NCI-H1436 (cell line): Measurements from ENCODE around the gene FGF11.

Experiments used
- DNase-seq: peaks from one replicate; lab custom pipeline; 2025; lab: John Stamatoyannopoulos, UW

Gene FGF11

GRCh38 chr17:7408252-7408727 is 31.0 kb upstream of the FGF11 start:
- no peak for DNase-seq

GRCh38 chr17:7408863-7409262 is 30.4 kb upstream of the FGF11 start:
- DNase-seq = no peak

GRCh38 chr17:7409716-7410115 is 29.6 kb upstream of the FGF11 start:
- no peak for DNase-seq

GRCh38 chr17:7410634-7411426 is 28.5 kb upstream of the FGF11 start:
- DNase-seq = no peak

GRCh38 chr17:7411427-7411750 is 27.9 kb upstream of the FGF11 start:
- DNase-seq = no peak

GRCh38 chr17:7413346-7413985 is 25.8 kb upstream of the FGF11 start:
- no peak for DNase-seq

GRCh38 chr17:7414837-7415236 is 24.5 kb upstream of the FGF11 start:
- DNase-seq = no peak

- no peak for DNase-seq
Measured at GRCh38 chr17:7415784-7416183, 23.5 kb upstream of the FGF11 start.

GRCh38 chr17:7416323-7416722 is 23.0 kb upstream of the FGF11 start:
- no peak for DNase-seq

GRCh38 chr17:7417056-7417655 is 22.2 kb upstream of the FGF11 start:
- DNase-seq = no peak

- DNase-seq = no peak
Measured at GRCh38 chr17:7418472-7419152, 20.7 kb upstream of the FGF11 start.

GRCh38 chr17:7419819-7420610 is 19.3 kb upstream of the FGF11 start, which contains the start of gene SPEM1:
SPEM1 (plus strand) TSS chr17:7420324; CDS start chr17:7420385, 61 bp downstream.
- DNase-seq = no peak

GRCh38 chr17:7421186-7421585 is 18.1 kb upstream of the FGF11 start:
- DNase-seq = no peak

- no peak for DNase-seq
Measured at GRCh38 chr17:7423679-7424078, 15.6 kb upstream of the FGF11 start.

GRCh38 chr17:7425316-7425715 is 14.0 kb upstream of the FGF11 start, which contains the start of gene SPEM2:
SPEM2 (plus strand) TSS chr17:7425616; CDS start chr17:7425689, 73 bp downstream.
- DNase-seq = no peak

- no peak for DNase-seq
Measured at GRCh38 chr17:7425756-7426155, 13.6 kb upstream of the FGF11 start.

- no peak for DNase-seq
Measured at GRCh38 chr17:7426203-7426863, 13.0 kb upstream of the FGF11 start.

GRCh38 chr17:7426896-7427489 is 12.3 kb upstream of the FGF11 start:
- no peak for DNase-seq

- DNase-seq = no peak
Measured at GRCh38 chr17:7427549-7427948, 11.8 kb upstream of the FGF11 start.

GRCh38 chr17:7428557-7428956 is 10.8 kb upstream of the FGF11 start, which contains the start of gene SPEM3:
SPEM3 (plus strand) TSS chr17:7428857; CDS start chr17:7428903, 46 bp downstream.
- DNase-seq = no peak

- DNase-seq = no peak
Measured at GRCh38 chr17:7429722-7430121, 9.6 kb upstream of the FGF11 start.
